Sigmoid colon (tissue), 7 donors: ENCODE measurements around the gene FADS3. TPM values are rescaled to one million over a fixed set of nuclear protein-coding genes. Genes with fewer than 3 reads are reported as not detected.
A peak's percentile ranks its signal among the peaks of the same experiment; 100 is the strongest.

ENCODE experiments used
- DNase-seq: peaks from one replicate; pipeline ENCODE4 v3.0.0-alpha.2; 2019
- H3K27ac ChIP-seq, 4 donors: fragments of 200-600 bp; sonication (generic); one replicate each; pipeline ENCODE4 v1.5.1; 2016 to 2019; ENCODE audit warnings: mild to moderate bottlenecking in 1 of 4
- H3K27me3 ChIP-seq, 3 donors: fragments of 200-600 bp; sonication (generic); one replicate each; pipeline ENCODE4 v1.5.1; 2019; ENCODE audit warnings: mild to moderate bottlenecking in 1 of 3
- H3K36me3 ChIP-seq, 4 donors: fragments of 200-600 bp; sonication (generic); one replicate each; pipeline ENCODE4 v1.5.1; 2016 to 2019
- H3K4me1 ChIP-seq, 4 donors: fragments of 200-600 bp; sonication (generic); one replicate each; pipeline ENCODE4 v1.5.1; 2017 to 2019
- H3K4me3 ChIP-seq, 4 donors: fragments of 200-600 bp; sonication (generic); one replicate each; pipeline ENCODE4 v1.5.1; 2017 to 2019; ENCODE audit warnings: mild to moderate bottlenecking in 2 of 4, moderate library complexity in 1 of 4
- H3K9me3 ChIP-seq, 4 donors: fragments of 200-600 bp in 3 of 4; sonication (generic) in 3 of 4; one replicate each; pipeline versions ENCODE4 v1.5.1 to v1.6.1; 2013 to 2019
- EP300 ChIP-seq, 4 donors: sonication (generic); formaldehyde crosslinking; IDR thresholded peaks; one replicate each; pipeline ENCODE4 v1.6.1; 2017; ENCODE audit warnings: antibody characterized with exemption in 4 of 4
- POLR2A ChIP-seq, 2 donors: fragments of 450-650 bp; IDR thresholded peaks; one replicate each; pipeline ENCODE4 v1.6.1; 2016; ENCODE audit warnings: antibody characterized with exemption in 2 of 2, mild to moderate bottlenecking in 2 of 2, moderate library complexity in 2 of 2
- POLR2AphosphoS5 ChIP-seq, 4 donors: sonication (generic); formaldehyde crosslinking; IDR thresholded peaks; one replicate each; pipeline ENCODE4 v1.6.1; 2017; ENCODE audit warnings: antibody characterized with exemption in 4 of 4
- WGBS, 2 donors: extraction: QIAGEN DNeasy Blood & Tissue Kit; methylation state at CpG; one replicate each; pipeline ENCODE4 v1.1.7; 2013; 5-methylcytosine and 5-hydroxymethylcytosine counted together
- intact Hi-C: fragments of 100-400 bp; cut with DNase I; formaldehyde crosslinking; loops from one replicate; pipeline ENCODE4 v1.15.1; 2023
- polyA plus RNA-seq, 3 donors: library from polyadenylated mRNA; stranded (reverse); fragments of 200-250 nt; gene quantifications; one replicate each; pipeline ENCODE4 v1.2.3, GENCODE V29; 2013
- total RNA-seq, 4 donors: library from RNA; depleted of rRNA; stranded (reverse); fragments of >200 nt; gene quantifications; one replicate each; pipeline ENCODE4 v1.1.0, GENCODE V29; 2016
- TF ChIP-seq, protein P1 (sequence below), 4 experiments: fragments of 450-650 bp in 3 of 4; fragments of 200-600 bp in 1 of 4; IDR thresholded peaks; one replicate each; pipeline ENCODE4 v1.5.1; 2016 to 2019; ENCODE audit warnings: antibody characterized with exemption in 4 of 4, mild to moderate bottlenecking in 3 of 4, moderate library complexity in 2 of 4
- donor health status: healthy with polysubstance abuse.
- donor health status: Bipolar disorder and iron deficiency.
- donor health status: healthy.

FADS3 gene
- total and polyA plus RNA-seq, 7 donors, result 1.4 to 57.9 (median 21.5) TPM

DNA sequence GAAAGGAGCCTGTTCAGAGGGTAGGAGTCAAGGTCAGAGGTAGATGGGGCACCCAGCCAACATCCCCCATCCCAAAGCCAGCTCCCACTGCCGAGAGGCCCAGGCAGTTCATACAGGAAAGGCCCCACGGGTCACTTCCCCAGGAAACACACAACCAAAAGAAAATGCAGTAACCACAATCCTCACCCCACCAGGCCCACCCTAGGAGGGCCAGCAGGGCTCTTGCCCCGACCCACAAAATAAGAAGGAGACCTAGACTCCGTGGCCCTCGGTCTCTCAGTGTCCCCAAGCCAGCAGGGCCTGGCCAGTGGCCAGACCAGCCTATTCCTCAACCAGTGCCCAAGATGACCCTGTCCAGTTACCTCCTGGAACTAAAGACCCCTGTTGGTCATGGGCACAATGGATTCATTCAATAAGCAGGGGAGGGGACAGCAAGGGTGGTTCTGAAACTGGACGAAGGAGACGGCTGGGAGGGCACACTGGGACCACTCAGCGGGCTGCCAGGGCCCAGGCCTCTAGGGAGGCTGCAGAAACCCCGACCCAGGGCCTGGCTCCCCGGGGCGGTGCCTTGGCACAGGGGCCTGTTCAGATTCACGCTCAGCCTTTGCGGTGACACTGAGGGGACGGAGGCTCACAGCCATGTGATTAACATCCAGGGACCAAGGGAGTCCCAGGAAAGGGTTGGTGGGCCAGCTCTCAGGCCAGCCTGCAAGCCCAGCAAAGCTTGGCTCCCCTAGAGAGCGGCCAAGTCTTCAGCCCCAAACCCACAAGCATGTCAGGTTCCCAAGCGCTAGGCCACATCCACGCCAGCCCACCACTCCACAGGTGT lies 20.6 kb upstream of the FADS3 start:
- intact Hi-C loops, result no loop called here
- peak; percentile 65 for DNase-seq

GRCh38 chr11:61911128-61911700 lies 19.9 kb upstream of the FADS3 start:
- TF ChIP-seq POLR2A (IDR thresholded peaks at IDR 0.05) (no peak), EP300 (IDR thresholded peaks at IDR 0.05) (no peak), POLR2AphosphoS5 (IDR thresholded peaks at IDR 0.05) (no peak)
- TF ChIP-seq, protein P1, sequence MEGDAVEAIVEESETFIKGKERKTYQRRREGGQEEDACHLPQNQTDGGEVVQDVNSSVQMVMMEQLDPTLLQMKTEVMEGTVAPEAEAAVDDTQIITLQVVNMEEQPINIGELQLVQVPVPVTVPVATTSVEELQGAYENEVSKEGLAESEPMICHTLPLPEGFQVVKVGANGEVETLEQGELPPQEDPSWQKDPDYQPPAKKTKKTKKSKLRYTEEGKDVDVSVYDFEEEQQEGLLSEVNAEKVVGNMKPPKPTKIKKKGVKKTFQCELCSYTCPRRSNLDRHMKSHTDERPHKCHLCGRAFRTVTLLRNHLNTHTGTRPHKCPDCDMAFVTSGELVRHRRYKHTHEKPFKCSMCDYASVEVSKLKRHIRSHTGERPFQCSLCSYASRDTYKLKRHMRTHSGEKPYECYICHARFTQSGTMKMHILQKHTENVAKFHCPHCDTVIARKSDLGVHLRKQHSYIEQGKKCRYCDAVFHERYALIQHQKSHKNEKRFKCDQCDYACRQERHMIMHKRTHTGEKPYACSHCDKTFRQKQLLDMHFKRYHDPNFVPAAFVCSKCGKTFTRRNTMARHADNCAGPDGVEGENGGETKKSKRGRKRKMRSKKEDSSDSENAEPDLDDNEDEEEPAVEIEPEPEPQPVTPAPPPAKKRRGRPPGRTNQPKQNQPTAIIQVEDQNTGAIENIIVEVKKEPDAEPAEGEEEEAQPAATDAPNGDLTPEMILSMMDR (IDR thresholded peaks at IDR 0.05), result no peak
- DNase-seq, result peak; percentile 61
- Histone ChIP-seq H3K27me3 (no peaks in the 10 kb centered on the region), H3K36me3 (peaks cover 0 to 17% (median under 1%) of the 10 kb centered on the region in 4 donors), H3K4me3 (no peak overlapping the region), H3K27ac (peak overlapping the region; percentile 38 to 58 (median 40)), H3K9me3 (no peaks in the 10 kb centered on the region), H3K4me1 (peaks cover 0 to 32% (median 4%) of the 10 kb centered on the region in 4 donors)
- WGBS, 2 donors, result 80 to 86% methylated on average over 7 of the region's 7 CpGs
- intact Hi-C loops, result no loop called here

More for the DNA sequence above, 20.6 kb upstream of the FADS3 start:
- TF ChIP-seq EP300 (IDR thresholded peaks at IDR 0.05) (no peak), POLR2A (IDR thresholded peaks at IDR 0.05) (no peak), POLR2AphosphoS5 (IDR thresholded peaks at IDR 0.05) (no peak)
- TF ChIP-seq, protein P1 (IDR thresholded peaks at IDR 0.05), result no peak
- peaks cover 0 to 38% (median 8%) of the 10 kb centered on the region in 4 donors for H3K4me1 ChIP-seq
- H3K4me3 ChIP-seq, result no peak overlapping the region
- no peaks in the 10 kb centered on the region for H3K9me3 ChIP-seq
- peak overlapping the region; percentile 32 to 58 (median 38) for H3K27ac ChIP-seq
- 77 to 83% methylated on average over 17 of the region's 17 CpGs for WGBS, 2 donors
- peaks cover 0 to 10% (median 0%) of the 10 kb centered on the region in 4 donors for H3K36me3 ChIP-seq
- H3K27me3 ChIP-seq, result no peaks in the 10 kb centered on the region

GRCh38 chr11:61910187-61911127 lies 19.1 kb upstream of the FADS3 start:
- peaks cover 0 to 32% (median 4%) of the 10 kb centered on the region in 4 donors for H3K4me1 ChIP-seq
- WGBS, 2 donors, result 85 to 90% methylated on average over 13 of the region's 13 CpGs
- peak; percentile 71 for DNase-seq
- no peak overlapping the region for H3K4me3 ChIP-seq
- H3K9me3 ChIP-seq, result no peaks in the 10 kb centered on the region
- intact Hi-C loops, result no loop called here
- peaks cover 0 to 24% (median 4%) of the 10 kb centered on the region in 4 donors for H3K36me3 ChIP-seq
- TF ChIP-seq, protein P1 (IDR thresholded peaks at IDR 0.05), result no peak
- TF ChIP-seq EP300 (IDR thresholded peaks at IDR 0.05), result no peak
- TF ChIP-seq POLR2AphosphoS5 (IDR thresholded peaks at IDR 0.05), result no peak
- TF ChIP-seq POLR2A (IDR thresholded peaks at IDR 0.05), result no peak
- H3K27ac ChIP-seq, result peak overlapping the region; percentile 24 to 58 (median 40)
- H3K27me3 ChIP-seq, result no peaks in the 10 kb centered on the region

GRCh38 chr11:61908730-61909316 lies 17.5 kb upstream of the FADS3 start:
- H3K9me3 ChIP-seq, result no peaks in the 10 kb centered on the region
- intact Hi-C loops, result no loop called here
- no peak overlapping the region for H3K4me3 ChIP-seq
- H3K27me3 ChIP-seq, result no peaks in the 10 kb centered on the region
- peaks cover 0 to 38% (median 4%) of the 10 kb centered on the region in 4 donors for H3K36me3 ChIP-seq
- no peak for DNase-seq
- TF ChIP-seq, protein P1 (IDR thresholded peaks at IDR 0.05), result no peak
- TF ChIP-seq POLR2A (IDR thresholded peaks at IDR 0.05) (no peak), EP300 (IDR thresholded peaks at IDR 0.05) (no peak), POLR2AphosphoS5 (IDR thresholded peaks at IDR 0.05) (no peak)
- WGBS, 2 donors, result 78 to 83% methylated on average over 10 of the region's 10 CpGs
- peak overlapping the region; percentile 17 to 41 (median 31) for H3K27ac ChIP-seq
- peaks cover 0 to 32% (median 4%) of the 10 kb centered on the region in 4 donors for H3K4me1 ChIP-seq
